HAP-1 (cell line): ENCODE data around the gene APEH.

Experiments used
- DNase-seq, 2 experiments: peaks; one replicate each; pipeline ENCODE4 v3.0.0-alpha.2; 2016 to 2020; ENCODE audit warnings: low spot score in 2 of 2
- H3K27me3 ChIP-seq: fragments of 250-450 bp; sonication (Bioruptor Pico); 2 replicates; pipeline ENCODE4 v1.5.1; 2020; ENCODE audit warnings: low read depth, mild to moderate bottlenecking, moderate library complexity
- H3K36me3 ChIP-seq: fragments of 250-450 bp; sonication (Bioruptor Pico); replicated peaks from 2 replicates; pipeline ENCODE4 v1.5.1; 2020; ENCODE audit warnings: mild to moderate bottlenecking
- H3K4me1 ChIP-seq: fragments of 250-450 bp; sonication (Bioruptor Pico); 2 replicates; pipeline ENCODE4 v1.5.1; 2020; ENCODE audit warnings: mild to moderate bottlenecking
- H3K4me3 ChIP-seq: fragments of 250-450 bp; sonication (Bioruptor Pico); 2 replicates; pipeline ENCODE4 v1.5.1; 2020; ENCODE audit warnings: mild to moderate bottlenecking, moderate library complexity
- H3K9me3 ChIP-seq: fragments of 250-450 bp; sonication (Bioruptor Pico); 2 replicates; pipeline ENCODE4 v1.5.1; 2020; ENCODE audit warnings: mild to moderate bottlenecking, moderate library complexity
- in situ Hi-C: fragments of 300-500 bp; cut with MboI; formaldehyde crosslinking; loops from 3 replicates; pipeline ENCODE4 v1.14.3; 2020; ENCODE audit warnings: low sequenced_read_pairs, inconsistent platforms, mixed read lengths

Gene APEH

DNA sequence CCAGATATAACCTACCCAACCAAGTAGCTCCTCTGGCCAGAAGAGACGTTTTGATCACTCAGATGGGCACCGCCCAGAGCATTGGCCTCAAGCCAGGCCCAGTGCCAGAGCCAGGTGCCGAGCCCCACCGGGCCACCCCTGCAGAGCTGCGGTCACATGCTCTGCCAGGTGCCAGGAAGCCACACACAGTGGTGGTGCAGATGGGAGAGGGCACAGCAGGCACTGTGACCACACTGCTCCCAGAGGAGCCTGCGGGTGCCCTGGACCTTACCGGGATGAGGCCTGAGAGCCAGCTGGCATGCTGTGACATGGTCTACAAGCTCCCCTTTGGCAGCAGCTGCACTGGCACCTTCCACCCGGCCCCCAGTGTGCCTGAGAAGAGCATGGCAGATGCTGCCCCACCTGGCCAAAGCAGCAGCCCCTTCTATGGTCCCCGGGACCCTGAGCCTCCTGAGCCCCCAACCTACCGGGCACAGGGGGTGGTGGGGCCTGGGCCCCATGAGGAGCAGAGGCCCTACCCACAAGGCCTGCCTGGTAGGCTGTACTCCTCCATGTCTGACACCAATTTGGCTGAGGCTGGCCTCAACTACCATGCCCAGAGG lies 19.1 kb upstream of the APEH start:
- Histone ChIP-seq H3K27me3 (no peaks in the 10 kb centered on the region), H3K4me3 (no peak overlapping the region), H3K4me1 (no peaks in the 10 kb centered on the region), H3K36me3 (no peaks in the 10 kb centered on the region), H3K9me3 (no peaks in the 10 kb centered on the region)
- DNase-seq = no peak
- in situ Hi-C loops = no loop called here

DNA sequence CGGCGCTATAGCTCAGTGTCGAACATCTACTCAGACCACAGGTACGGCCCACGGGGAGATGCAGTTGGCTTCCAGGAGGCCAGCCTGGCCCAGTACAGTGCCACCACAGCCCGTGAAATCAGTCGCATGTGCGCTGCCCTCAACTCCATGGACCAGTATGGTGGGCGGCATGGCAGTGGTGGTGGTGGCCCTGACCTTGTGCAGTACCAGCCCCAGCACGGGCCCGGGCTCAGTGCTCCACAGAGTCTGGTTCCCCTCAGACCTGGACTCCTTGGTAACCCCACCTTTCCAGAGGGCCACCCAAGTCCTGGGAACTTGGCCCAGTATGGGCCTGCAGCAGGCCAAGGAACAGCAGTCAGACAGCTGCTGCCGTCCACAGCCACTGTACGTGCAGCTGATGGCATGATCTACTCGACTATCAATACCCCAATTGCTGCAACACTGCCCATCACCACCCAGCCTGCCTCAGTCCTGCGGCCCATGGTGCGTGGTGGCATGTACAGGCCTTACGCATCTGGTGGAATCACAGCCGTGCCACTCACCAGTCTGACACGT lies 18.3 kb upstream of the APEH start:
- Histone ChIP-seq H3K36me3 (no peaks in the 10 kb centered on the region), H3K27me3 (no peaks in the 10 kb centered on the region), H3K4me3 (no peak overlapping the region), H3K9me3 (no peaks in the 10 kb centered on the region), H3K4me1 (no peaks in the 10 kb centered on the region)
- in situ Hi-C loops = no loop called here
- no peak for DNase-seq

DNA sequence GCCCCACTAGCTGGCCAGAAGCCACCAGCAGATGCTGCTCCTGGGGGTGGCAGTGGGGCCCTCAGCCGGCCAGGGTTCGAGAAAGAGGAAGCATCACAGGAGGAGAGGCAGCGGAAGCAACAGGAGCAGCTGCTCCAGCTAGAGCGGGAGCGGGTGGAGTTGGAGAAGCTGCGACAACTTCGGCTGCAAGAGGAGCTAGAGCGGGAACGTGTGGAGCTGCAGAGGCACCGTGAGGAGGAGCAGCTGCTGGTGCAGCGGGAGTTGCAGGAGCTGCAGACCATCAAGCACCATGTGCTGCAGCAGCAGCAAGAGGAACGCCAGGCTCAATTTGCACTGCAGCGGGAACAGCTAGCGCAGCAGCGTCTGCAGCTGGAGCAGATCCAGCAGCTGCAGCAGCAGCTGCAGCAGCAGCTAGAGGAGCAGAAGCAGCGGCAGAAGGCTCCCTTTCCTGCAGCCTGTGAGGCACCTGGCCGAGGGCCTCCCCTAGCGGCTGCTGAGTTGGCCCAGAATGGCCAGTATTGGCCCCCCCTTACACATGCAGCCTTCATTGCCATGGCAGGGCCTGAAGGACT lies 17.5 kb upstream of the APEH start:
- no peak overlapping the region for H3K4me3 ChIP-seq
- in situ Hi-C loops = no loop called here
- no peaks in the 10 kb centered on the region for H3K27me3 ChIP-seq
- no peak for DNase-seq
- no peaks in the 10 kb centered on the region for H3K4me1 ChIP-seq
- no peaks in the 10 kb centered on the region for H3K9me3 ChIP-seq
- no peaks in the 10 kb centered on the region for H3K36me3 ChIP-seq

DNA sequence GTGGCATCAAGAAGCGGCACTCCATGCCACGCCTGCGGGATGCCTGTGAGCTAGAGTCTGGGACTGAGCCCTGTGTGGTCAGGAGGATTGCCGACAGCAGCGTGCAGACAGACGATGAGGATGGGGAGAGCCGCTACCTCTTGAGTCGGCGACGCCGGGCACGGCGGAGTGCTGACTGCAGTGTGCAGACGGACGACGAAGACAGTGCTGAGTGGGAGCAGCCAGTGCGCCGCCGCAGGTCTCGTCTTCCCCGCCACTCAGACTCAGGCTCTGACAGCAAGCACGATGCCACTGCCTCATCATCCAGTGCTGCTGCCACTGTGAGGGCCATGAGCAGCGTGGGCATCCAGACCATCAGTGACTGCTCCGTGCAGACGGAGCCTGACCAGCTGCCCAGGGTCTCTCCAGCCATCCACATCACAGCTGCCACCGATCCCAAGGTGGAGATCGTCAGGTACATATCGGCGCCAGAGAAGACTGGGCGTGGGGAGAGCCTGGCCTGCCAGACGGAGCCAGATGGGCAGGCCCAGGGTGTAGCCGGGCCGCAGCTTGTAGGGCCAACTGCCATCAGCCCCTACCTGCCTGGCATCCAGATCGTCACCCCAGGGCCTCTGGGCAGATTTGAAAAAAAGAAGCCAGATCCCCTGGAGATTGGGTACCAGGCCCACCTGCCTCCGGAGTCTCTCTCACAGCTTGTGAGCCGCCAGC lies 16.8 kb upstream of the APEH start:
- in situ Hi-C loops = no loop called here
- no peaks in the 10 kb centered on the region for H3K36me3 ChIP-seq
- H3K4me3 ChIP-seq = no peak overlapping the region
- no peak for DNase-seq
- no peaks in the 10 kb centered on the region for H3K27me3 ChIP-seq
- H3K9me3 ChIP-seq = no peaks in the 10 kb centered on the region
- no peaks in the 10 kb centered on the region for H3K4me1 ChIP-seq

DNA sequence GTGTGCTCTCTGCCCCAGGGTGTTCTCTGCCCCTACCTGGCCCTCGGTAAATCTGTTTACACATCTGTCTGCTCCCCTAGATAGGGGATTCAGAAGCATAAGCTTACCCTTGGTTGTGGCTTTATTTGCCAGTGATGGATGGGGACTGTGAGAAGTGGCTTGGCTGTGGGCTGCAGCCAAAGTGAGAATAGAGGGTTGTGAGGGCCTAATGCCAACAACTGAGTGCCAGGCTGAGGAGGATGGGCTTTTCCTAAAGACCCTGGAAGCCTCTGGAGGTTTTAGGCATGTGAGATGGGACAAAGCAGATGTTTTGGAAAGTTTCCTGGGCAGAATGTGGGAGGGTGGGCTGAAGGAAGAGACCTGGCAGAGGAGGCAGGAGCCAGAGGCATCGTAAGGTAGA lies 15.4 kb upstream of the APEH start:
- no peak for DNase-seq
- Histone ChIP-seq H3K9me3 (no peaks in the 10 kb centered on the region), H3K4me3 (no peak overlapping the region), H3K4me1 (no peaks in the 10 kb centered on the region), H3K27me3 (no peaks in the 10 kb centered on the region), H3K36me3 (no peaks in the 10 kb centered on the region)
- in situ Hi-C loops = no loop called here

DNA sequence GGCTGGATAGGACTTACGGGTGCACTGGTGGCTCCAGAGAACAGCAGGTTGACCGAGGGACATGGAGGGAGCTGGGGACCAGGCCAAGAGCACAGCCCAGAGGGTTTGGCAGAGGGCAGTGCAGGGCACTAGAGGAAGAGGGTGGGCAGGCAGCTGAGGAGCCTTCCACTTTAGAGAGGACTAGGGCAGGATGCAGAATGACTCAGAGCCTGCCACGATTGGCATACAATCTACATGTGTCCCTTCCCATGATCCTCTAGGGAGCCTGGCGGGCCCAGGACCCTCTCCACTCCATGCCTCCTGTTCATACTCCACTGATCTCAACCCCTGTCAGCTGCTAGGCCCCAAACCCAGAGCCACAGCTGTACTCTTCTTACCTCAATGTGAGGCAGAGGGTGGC lies 14.4 kb upstream of the APEH start:
- DNase-seq = no peak
- in situ Hi-C loops = no loop called here
- H3K4me1 ChIP-seq = no peaks in the 10 kb centered on the region
- no peaks in the 10 kb centered on the region for H3K36me3 ChIP-seq
- no peaks in the 10 kb centered on the region for H3K9me3 ChIP-seq
- no peak overlapping the region for H3K4me3 ChIP-seq
- H3K27me3 ChIP-seq = no peaks in the 10 kb centered on the region

DNA sequence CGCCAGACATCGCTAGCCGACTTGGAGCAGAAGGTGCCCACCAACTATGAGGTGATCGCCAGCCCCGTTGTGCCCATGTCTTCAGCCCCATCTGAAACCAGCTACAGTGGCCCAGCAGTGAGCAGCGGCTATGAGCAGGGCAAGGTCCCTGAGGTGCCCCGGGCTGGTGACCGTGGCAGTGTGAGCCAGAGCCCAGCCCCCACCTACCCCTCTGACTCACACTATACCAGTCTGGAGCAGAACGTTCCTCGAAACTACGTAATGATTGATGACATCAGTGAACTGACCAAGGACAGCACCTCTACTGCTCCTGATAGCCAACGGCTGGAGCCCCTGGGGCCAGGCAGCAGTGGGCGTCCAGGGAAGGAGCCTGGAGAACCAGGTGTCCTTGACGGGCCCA lies 12.9 kb upstream of the APEH start:
- H3K9me3 ChIP-seq = no peaks in the 10 kb centered on the region
- no peak overlapping the region for H3K4me3 ChIP-seq
- in situ Hi-C loops = no loop called here
- no peak for DNase-seq
- H3K4me1 ChIP-seq = no peaks in the 10 kb centered on the region
- no peaks in the 10 kb centered on the region for H3K27me3 ChIP-seq
- no peaks in the 10 kb centered on the region for H3K36me3 ChIP-seq

DNA sequence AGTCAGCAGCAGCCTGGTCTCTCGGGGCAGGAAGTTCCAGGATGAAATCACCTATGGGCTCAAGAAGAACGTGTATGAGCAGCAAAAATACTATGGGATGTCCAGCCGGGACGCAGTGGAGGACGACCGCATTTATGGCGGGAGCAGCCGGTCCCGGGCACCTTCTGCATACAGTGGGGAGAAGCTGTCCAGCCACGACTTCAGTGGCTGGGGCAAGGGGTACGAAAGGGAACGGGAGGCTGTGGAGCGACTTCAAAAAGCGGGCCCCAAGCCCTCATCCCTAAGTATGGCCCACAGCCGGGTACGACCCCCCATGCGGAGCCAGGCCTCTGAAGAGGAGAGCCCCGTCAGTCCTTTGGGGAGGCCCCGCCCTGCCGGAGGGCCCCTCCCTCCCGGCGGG lies 12.1 kb upstream of the APEH start:
- in situ Hi-C loops = no loop called here
- Histone ChIP-seq H3K4me3 (no peak overlapping the region), H3K27me3 (no peaks in the 10 kb centered on the region), H3K36me3 (no peaks in the 10 kb centered on the region), H3K4me1 (no peaks in the 10 kb centered on the region), H3K9me3 (no peaks in the 10 kb centered on the region)
- no peak for DNase-seq

DNA sequence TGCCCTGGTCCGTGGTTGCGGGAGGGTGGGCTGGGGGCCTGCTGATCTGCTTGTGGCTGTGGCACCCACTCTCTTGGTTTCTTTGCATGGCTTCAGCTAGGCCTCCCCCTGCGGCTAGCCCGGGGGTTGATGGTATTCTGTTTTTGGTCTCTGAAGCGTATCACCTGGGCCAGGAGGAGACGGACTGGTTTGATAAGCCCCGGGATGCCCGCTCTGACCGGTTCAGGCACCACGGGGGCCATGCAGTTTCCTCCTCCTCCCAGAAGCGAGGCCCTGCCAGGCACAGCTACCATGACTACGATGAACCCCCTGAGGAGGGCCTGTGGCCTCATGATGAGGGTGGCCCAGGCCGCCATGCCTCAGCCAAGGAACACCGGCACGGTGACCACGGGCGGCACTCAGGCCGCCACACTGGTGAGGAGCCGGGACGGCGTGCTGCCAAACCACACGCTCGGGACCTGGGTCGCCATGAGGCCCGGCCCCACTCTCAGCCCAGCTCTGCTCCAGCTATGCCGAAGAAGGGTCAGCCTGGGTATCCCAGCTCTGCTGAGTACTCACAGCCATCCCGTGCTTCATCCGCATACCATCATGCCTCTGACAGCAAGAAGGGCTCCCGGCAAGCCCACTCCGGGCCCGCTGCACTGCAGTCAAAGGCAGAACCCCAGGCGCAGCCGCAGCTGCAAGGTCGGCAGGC lies 11.3 kb upstream of the APEH start:
- Histone ChIP-seq H3K27me3 (no peaks in the 10 kb centered on the region), H3K36me3 (no peaks in the 10 kb centered on the region), H3K4me3 (no peak overlapping the region), H3K9me3 (no peaks in the 10 kb centered on the region), H3K4me1 (no peaks in the 10 kb centered on the region)
- in situ Hi-C loops = no loop called here
- no peak for DNase-seq

DNA sequence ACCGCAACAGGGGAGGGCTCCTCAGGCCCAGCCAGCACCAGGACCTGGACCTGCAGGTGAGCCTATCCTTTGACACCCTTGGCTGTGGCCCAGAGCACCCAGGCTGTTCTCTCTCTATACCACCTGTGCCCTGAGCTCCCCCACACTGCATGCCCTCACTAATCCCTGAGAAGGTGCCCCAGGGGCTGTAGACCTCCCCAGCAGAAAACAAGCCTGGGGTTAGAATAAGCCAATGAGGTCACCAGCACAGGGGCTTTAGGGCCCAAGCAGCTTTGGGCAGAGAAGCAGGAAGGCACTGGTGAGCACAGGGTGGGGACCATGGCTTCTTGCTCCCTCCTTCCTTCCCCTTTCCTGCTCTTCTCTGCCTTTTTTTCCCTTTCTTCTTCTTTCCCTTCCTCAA lies 10.3 kb upstream of the APEH start:
- no peaks in the 10 kb centered on the region for H3K9me3 ChIP-seq
- in situ Hi-C loops = no loop called here
- H3K27me3 ChIP-seq = no peaks in the 10 kb centered on the region
- H3K4me3 ChIP-seq = no peak overlapping the region
- no peaks in the 10 kb centered on the region for H3K36me3 ChIP-seq
- H3K4me1 ChIP-seq = no peaks in the 10 kb centered on the region
- no peak for DNase-seq

DNA sequence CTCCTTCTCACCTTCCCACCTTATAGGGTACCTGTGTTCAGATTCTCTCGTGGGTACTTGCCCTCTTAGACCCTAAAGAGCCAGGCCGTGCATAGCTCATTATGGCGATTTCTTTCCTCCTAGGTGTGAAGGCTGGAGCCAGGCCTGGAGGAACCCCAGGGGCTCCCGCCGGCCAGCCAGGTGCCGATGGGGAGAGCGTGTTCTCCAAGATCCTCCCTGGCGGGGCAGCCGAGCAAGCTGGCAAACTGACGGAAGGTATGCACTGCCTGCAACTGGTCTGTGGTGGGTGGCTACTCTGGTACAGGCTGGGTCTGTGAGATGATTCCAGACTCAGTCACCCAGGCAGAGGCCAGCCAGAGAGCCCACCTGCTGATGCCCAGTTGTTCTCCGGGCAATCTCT lies 9.9 kb upstream of the APEH start:
- no peak overlapping the region for H3K4me3 ChIP-seq
- no peaks in the 10 kb centered on the region for H3K9me3 ChIP-seq
- in situ Hi-C loops = no loop called here
- no peaks in the 10 kb centered on the region for H3K27me3 ChIP-seq
- H3K4me1 ChIP-seq = no peaks in the 10 kb centered on the region
- no peaks in the 10 kb centered on the region for H3K36me3 ChIP-seq
- DNase-seq = no peak

DNA sequence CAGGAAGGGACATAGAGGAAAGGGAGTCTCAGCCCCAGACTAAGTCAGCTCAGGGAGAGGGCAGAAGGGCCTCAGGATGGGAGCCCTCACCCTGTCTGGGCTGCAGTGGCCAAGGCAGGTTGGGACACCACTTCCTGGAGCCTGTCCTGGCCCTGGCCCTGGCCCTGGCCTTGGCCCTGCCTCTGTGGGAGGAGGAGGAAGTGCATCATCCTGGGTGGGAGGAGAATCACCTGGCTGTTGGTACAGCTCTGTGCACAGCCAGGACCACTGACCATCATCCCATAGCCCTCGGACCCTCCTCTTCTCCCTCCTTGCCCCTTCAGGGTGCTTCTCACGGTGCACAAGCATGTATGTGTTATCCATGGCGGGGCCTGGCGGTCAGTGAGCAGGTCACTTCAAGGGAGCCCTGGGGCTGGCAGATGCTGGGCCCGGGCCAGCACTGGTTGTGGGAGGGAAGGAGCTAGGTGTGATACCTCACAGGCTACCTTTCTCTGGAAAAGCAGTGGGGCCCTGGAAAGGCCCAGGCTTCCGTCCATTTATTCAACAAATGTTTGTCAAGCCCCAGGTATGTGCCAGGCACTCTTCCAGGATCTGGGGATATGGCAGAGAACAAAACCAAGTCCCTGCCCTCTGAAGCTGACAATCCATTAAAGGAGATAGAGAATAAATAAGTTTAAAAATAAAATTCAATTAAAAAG lies 8.2 kb upstream of the APEH start:
- H3K4me3 ChIP-seq = no peak overlapping the region
- in situ Hi-C loops = no loop called here
- H3K36me3 ChIP-seq = no peaks in the 10 kb centered on the region
- no peaks in the 10 kb centered on the region for H3K4me1 ChIP-seq
- no peak for DNase-seq
- no peaks in the 10 kb centered on the region for H3K9me3 ChIP-seq
- no peaks in the 10 kb centered on the region for H3K27me3 ChIP-seq

DNA sequence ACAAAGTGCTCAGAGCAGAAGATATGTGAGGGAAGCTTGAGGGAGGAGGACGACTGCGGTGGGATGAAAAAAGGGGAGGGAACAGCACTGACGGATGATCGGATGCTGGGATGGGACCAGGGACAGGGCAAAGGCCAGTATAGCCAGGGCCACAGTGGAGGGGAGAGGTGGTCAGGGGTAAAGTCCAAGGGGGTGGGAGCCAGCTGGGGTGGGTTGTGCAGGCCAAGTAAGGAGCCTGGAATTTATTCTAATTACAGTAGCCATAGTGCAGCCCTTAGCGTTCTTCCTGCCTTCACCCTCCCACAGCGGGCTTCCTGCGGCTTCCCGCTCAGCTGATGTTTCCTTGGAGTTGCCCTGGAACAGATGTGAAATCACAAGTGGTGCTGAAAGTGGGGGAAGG lies 7.6 kb upstream of the APEH start:
- no peaks in the 10 kb centered on the region for H3K9me3 ChIP-seq
- in situ Hi-C loops = no loop called here
- no peak overlapping the region for H3K4me3 ChIP-seq
- H3K27me3 ChIP-seq = no peaks in the 10 kb centered on the region
- H3K4me1 ChIP-seq = no peaks in the 10 kb centered on the region; the same call in 1 of the 2 replicates
- no peak for DNase-seq
- no peaks in the 10 kb centered on the region for H3K36me3 ChIP-seq
